ENCODE results near the gene IQSEC1. TPM values are rescaled to one million over a fixed set of nuclear protein-coding genes. Genes with fewer than 3 reads are reported as not detected.

Gene IQSEC1
- polyA plus RNA-seq, 1 donor (not counting 4 experiments of a cell fraction or from before 2014, with no cell fraction given), result 2.8 TPM

DNA sequence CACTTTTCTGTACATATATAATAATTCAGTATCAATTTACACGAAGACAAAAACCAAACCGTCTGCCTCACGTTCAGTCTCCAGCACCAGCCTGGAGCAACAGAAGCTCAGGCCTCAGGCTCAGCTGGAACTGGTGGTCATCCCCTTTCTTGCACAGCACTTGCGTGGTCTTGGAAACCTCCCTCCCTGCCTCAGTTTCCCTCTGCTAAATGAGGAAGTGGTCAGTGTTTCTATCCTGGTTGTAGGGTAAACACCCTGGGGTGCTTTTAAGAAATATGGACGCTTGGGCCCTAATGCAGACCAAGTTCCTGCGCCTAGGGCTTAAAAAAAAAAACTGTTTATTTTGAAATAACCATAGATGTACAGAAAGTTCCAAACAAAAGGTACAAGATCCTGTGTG, 21.6 kb downstream of the IQSEC1 start:
- dilution Hi-C loops (cut with MboI; ENCODE audit: extremely low pct_ligation_motif_present, low sequenced_read_pairs), result no loop called here
- Histone ChIP-seq H3K9ac (ENCODE audit: control insufficient read depth, extremely low read depth, insufficient read depth, low read length) (no peak overlapping the region), H3K9me1 (ENCODE audit: control insufficient read depth, extremely low read depth, insufficient read depth, low read length) (no peaks in the 10 kb centered on the region)

DNA sequence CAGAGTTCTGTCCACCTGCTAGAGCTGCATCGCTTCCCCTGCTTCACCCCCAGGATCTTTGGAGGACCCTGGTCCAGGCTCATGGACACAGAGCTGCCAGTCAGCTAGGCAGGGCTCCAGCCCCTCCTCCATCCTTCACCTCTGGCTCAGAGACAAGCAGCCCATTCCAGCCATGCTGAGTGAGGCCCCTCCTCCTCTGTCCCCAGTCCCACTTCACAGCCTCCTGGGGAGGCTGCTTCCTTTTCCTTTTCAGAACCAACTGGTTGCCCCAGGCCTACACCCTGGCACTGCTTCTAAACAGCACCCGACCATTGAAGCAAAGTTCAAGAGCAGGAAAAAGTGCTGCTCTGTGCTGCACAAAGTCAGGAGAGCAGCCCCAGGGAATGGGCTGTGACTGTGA, 22.2 kb downstream of the IQSEC1 start:
- no peak for FAIRE-seq
- Histone ChIP-seq H3K36me3 (ENCODE audit: control insufficient read depth in 2 of 2, extremely low read depth in 1 of 2, insufficient read depth in 2 of 2, low read length in 2 of 2) (no peaks in the 10 kb centered on the region), H3K79me2 (ENCODE audit: control insufficient read depth, insufficient read depth, low read length) (no peaks in the 10 kb centered on the region), H3K9me3 (ENCODE audit: control insufficient read depth, low read depth, low read length) (no peaks in the 10 kb centered on the region), H2AFZ (ENCODE audit: control insufficient read depth, low read length) (no peak overlapping the region), H3K27me3 (ENCODE audit: control insufficient read depth, extremely low read depth, insufficient read depth, low read length) (peaks cover 6% of the 10 kb centered on the region), H3K9me1 (ENCODE audit: control insufficient read depth, extremely low read depth, insufficient read depth, low read length) (no peaks in the 10 kb centered on the region), H3K9ac (ENCODE audit: control insufficient read depth, extremely low read depth, insufficient read depth, low read length) (no peak overlapping the region), H3K4me3 (ENCODE audit: control insufficient read depth in 2 of 3, extremely low read depth in 1 of 3, insufficient read depth in 2 of 3, low read depth in 1 of 3, low read length in 3 of 3) (no peak overlapping the region), H3K27ac (ENCODE audit: control insufficient read depth, insufficient read depth, low read length) (no peak overlapping the region), H4K20me1 (ENCODE audit: control insufficient read depth, extremely low read depth, insufficient read depth, low read length) (no peaks in the 10 kb centered on the region), H3K4me1 (ENCODE audit: control insufficient read depth, extremely low read depth, insufficient read depth, low read length) (no peaks in the 10 kb centered on the region), H3K4me2 (ENCODE audit: control insufficient read depth, extremely low read depth, insufficient read depth, low read depth, low read length) (no peak overlapping the region)
- TF ChIP-seq, protein P1, sequence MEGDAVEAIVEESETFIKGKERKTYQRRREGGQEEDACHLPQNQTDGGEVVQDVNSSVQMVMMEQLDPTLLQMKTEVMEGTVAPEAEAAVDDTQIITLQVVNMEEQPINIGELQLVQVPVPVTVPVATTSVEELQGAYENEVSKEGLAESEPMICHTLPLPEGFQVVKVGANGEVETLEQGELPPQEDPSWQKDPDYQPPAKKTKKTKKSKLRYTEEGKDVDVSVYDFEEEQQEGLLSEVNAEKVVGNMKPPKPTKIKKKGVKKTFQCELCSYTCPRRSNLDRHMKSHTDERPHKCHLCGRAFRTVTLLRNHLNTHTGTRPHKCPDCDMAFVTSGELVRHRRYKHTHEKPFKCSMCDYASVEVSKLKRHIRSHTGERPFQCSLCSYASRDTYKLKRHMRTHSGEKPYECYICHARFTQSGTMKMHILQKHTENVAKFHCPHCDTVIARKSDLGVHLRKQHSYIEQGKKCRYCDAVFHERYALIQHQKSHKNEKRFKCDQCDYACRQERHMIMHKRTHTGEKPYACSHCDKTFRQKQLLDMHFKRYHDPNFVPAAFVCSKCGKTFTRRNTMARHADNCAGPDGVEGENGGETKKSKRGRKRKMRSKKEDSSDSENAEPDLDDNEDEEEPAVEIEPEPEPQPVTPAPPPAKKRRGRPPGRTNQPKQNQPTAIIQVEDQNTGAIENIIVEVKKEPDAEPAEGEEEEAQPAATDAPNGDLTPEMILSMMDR (optimal IDR thresholded peaks at IDR 0.05 in 1 of 3, IDR thresholded peaks at IDR 0.05 in 1 of 3, conservative IDR thresholded peaks at IDR 0.05 in 1 of 3; ENCODE audit: extremely low read depth in 1 of 3, insufficient read depth in 2 of 3, low read length in 3 of 3), result no peak
- no peak for TF ChIP-seq EZH2 (IDR thresholded peaks at IDR 0.05; ENCODE audit: low read length)
- dilution Hi-C loops (cut with MboI; ENCODE audit: extremely low pct_ligation_motif_present, low sequenced_read_pairs), result no loop called here
- no peak for DNase-seq (ENCODE audit: low read depth, low spot score)

More for the DNA sequence above, 21.6 kb downstream of the IQSEC1 start:
- no peak for DNase-seq (ENCODE audit: low read depth, low spot score)
- no peak for FAIRE-seq
- Histone ChIP-seq H3K4me2 (ENCODE audit: control insufficient read depth, extremely low read depth, insufficient read depth, low read depth, low read length) (no peak overlapping the region), H4K20me1 (ENCODE audit: control insufficient read depth, extremely low read depth, insufficient read depth, low read length) (no peaks in the 10 kb centered on the region), H3K79me2 (ENCODE audit: control insufficient read depth, insufficient read depth, low read length) (no peaks in the 10 kb centered on the region), H3K4me1 (ENCODE audit: control insufficient read depth, extremely low read depth, insufficient read depth, low read length) (no peaks in the 10 kb centered on the region), H3K4me3 (ENCODE audit: control insufficient read depth in 2 of 3, extremely low read depth in 1 of 3, insufficient read depth in 2 of 3, low read depth in 1 of 3, low read length in 3 of 3) (no peak overlapping the region), H2AFZ (ENCODE audit: control insufficient read depth, low read length) (no peak overlapping the region), H3K9me3 (ENCODE audit: control insufficient read depth, low read depth, low read length) (no peaks in the 10 kb centered on the region), H3K36me3 (ENCODE audit: control insufficient read depth in 2 of 2, extremely low read depth in 1 of 2, insufficient read depth in 2 of 2, low read length in 2 of 2) (no peaks in the 10 kb centered on the region), H3K27me3 (ENCODE audit: control insufficient read depth, extremely low read depth, insufficient read depth, low read length) (peaks cover 6% of the 10 kb centered on the region), H3K27ac (ENCODE audit: control insufficient read depth, insufficient read depth, low read length) (no peak overlapping the region)
- TF ChIP-seq, protein P1 (optimal IDR thresholded peaks at IDR 0.05 in 1 of 3, IDR thresholded peaks at IDR 0.05 in 1 of 3, conservative IDR thresholded peaks at IDR 0.05 in 1 of 3; ENCODE audit: extremely low read depth in 1 of 3, insufficient read depth in 2 of 3, low read length in 3 of 3), result no peak
- TF ChIP-seq EZH2 (IDR thresholded peaks at IDR 0.05; ENCODE audit: low read length), result no peak
